Iris pigment epithelial cell (primary cell): ENCODE data around the gene PDZD2.
A peak's percentile ranks its signal among the peaks of the same experiment; 100 is the strongest.
"Not testable (repeated sequence)": the region's sequence is repeated elsewhere in the genome, so short reads cannot be mapped to it uniquely, and the experiment has no call there.

ENCODE experiments used
- DNase-seq: peaks from one replicate; pipeline ENCODE4 v3.0.0-alpha.2; 2011; ENCODE audit warnings: low read depth

Gene PDZD2

DNA sequence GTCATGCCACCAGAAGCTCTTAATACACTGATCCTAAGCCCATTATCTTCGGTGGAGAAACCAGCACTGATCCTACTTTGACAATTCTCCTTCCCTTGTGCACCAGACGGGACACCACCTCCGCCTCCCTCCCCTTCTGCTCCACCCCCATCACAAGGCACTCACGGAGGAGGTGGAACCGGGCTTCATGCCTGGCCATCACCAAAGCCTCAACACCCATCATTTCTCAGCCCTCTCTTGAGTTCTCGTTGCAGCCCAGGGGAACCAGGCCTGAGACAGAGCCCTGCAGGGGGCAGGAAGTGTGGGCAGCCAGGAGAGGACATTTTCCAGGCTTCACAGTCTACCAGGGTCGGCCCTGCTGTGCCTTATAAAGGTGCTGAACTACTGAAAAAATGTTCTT lies 374.7 kb downstream of the PDZD2 start:
- DNase-seq: no peak

GRCh38 chr5:32014096-32014745 lies 375.3 kb downstream of the PDZD2 start:
- no peak for DNase-seq

- DNase-seq: not testable (repeated sequence)
These were observed 376.3 kb downstream of the PDZD2 start for GRCh38 chr5:32015262-32015661.

DNA sequence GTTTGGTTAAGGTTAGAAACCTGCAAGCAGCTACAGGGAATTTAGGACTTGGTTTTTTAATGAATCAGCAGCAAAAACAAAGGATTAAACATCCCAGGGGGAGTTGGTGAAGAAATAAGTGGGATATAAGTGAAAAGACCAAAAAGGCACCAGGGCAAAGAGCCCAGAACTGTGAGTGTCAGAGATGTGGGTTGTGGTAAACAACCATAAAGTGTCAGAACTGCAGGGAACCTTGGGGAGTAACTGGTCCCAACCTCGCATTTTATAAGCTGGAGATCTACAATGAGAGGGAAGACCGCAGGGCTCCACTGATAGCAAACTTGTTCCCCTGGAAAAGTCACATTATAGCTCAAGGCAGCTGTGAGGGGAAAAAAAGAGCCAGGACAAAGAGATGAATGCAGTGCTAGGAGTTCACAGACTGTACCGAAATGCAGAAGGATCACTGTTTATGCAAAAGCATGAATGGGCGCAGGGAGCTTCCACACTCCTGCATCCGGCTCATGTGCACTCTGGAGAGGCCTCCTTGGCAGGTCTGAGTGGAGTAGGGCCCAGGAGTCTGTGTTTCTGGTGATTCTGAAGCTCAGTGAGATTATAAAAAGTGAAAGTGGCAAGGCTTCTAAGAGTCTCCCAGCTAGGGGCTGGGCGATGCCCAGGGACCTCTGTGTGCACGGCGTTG lies 378.9 kb downstream of the PDZD2 start:
- no peak for DNase-seq

GRCh38 chr5:32018476-32019436 lies 379.8 kb downstream of the PDZD2 start:
- DNase-seq: no peak

DNA sequence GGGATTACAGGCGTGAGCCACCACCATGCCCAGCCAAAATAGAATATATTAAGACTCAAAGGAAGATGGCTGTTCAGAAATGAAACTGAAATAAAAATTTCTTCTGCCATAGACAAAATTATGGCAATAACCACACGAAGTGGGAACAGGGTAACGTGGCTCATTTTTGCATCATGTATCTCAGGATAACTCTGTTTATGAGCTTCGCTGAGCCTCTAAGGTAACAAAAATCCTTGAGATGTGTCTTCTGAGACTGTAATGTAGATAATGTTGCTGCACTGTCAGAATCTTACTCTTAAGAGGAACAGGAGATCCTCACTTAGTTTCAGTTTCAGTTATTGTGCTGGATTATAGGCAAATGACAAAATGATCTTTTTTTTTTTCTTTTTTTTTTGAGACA lies 381.3 kb downstream of the PDZD2 start:
- DNase-seq: no peak

DNA sequence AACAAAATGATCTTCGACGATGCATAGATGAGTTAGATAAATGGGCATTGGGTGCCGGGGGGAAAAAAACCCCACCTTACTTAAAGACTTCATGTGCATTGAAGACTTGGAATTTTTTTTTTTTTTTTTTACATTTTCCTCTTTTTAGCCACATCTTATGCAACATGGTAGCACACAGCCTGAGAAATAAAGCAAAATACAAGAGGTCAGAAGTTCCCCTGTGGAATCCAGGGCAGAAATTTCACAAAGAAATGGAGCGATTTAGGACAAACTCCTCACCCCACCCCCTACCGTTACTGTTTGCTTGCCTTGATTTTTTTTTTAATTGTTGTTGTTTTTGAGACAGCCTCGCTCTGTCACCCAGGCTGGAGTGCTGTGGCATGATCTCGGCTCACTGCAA lies 382.0 kb downstream of the PDZD2 start:
- no peak for DNase-seq

DNA sequence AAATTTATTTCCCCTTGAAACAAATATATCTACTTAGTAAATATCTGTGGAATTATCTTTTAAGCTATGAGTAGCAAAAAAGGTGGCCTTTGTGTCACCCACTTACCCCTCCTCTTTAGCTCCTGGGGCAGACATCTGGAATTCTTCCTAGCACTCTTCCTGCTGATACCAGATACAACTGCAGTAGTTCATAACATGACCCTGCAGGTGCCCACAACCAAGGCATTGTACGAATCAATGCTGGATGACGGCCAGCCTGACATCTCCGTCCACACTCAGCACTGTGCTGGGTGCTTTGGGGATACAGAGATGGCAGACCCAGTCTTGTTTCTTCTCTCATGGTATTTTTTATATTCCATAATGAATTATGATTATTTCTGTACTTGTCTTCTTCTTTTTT lies 382.8 kb downstream of the PDZD2 start:
- DNase-seq: no peak

DNA sequence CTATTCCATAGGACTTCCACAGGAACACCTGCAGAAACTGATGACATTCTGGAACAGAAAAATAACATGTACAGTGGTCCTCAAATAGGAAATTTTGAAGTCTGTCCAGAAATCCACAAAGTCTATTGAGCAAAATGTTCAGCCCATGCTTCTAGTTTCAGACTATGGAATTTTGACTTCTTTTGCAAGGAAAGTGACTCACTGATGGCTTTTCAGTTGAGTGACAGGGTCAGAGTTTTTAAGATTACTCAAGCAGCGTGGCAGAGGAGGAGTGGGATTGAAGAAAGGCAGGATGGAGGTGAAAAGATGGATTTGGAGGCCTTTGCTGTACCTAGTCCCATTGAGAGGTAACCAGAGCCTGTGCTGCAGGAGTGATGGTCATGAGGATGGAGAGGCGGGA lies 383.7 kb downstream of the PDZD2 start:
- DNase-seq: no peak

DNA sequence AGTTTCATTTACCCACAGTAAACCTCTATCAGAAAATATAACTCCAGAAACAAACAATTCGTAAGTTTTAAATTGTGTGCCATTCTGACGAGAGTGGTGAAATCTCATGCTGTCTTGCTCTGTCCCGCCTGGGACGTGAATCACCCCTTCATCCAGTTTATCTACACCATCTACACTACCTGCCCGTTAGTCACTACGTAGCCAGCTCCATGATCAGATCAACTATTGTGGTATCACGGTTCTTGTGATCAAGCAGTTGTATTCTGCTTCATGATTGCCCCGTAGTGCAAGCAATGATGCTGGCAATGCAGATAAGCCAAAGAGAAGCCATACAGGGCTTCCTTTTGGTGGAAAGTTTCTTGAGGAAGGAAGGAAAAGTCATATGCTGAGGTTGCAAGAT lies 384.9 kb downstream of the PDZD2 start:
- DNase-seq: no peak

- no peak for DNase-seq
These were observed 385.8 kb downstream of the PDZD2 start for GRCh38 chr5:32024751-32025150.

DNA sequence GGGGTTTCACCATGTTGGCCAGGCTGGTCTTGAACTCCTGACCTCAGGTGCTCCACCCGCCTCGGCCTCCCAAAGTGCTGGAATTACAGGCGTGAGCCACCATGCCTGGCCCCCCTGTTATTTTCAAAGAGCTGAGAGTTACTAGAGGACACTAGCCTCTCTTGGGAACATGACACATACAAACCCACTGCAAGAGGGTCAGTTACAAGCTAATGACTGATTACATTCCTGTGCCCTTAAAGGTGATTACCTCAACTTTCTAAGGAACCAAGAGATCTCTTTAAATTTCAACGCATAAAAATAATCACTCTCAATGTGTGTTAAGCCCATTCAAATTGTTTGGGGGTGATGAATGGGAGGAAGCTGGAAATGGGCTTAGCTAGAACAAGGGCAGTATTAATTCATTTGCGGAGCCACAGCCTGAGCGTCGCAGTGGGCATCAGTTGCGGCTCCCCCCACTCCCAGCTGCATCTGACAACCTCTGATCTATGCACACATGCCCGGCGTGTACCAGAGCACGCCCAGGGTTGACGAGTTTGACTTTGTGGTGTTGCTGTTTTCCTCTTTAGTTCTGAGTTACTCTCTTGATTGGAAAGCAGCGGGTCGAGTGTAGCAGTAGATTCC lies 388.3 kb downstream of the PDZD2 start:
- no peak for DNase-seq

DNA sequence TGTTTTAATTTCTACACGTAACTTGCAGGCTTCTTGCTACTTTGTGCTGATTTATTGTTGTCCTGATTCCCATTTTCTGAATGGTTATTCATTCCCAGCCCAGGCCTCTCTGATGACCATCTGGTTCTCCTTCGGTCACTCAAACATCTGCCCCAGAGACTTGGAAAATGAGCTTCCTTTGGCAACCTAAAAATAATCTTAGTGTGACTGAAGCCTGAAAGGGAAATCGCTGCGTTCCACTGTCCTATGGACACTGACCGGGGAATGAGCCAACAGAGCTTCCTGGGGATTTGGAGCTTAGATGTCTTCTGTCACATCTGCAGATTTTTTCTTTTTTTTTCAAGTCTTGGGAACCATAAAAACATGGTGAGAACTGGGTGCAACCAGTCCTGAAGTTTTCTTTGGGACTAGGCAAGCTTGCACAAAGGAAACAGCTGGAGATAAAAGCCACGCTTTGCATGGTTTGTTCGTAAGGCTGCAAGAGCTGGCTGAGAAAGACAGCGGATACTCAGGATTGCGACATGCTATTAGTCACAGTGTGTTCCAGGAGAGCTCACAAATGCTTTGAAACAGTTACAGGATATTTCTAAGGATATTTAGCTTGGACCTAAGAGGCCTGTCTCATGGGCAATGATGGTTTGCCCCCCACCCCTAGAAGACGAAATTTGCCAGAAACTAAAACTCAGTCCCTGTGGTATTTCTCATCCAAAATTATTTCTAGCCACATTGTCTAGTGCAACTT lies 389.0 kb downstream of the PDZD2 start:
- peak; percentile 99 for DNase-seq

DNA sequence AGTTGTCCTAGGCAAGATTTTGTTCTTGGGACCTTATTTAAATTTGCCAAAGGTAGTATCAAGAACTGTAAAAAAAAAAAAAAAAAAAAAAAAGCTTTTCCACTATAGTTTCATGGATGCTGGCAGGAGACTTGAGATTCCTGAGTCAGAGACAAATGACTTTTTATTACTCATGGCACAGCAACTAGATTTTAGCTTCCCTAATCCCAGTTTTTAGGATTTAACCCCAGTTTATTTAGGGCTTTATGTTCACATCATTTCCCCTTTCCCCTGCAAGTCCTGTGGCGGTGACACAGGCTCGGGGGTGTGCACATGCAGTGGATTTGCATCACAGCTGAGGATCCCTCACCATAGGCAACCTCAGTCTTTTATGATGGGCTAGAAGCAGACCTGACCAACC lies 390.3 kb downstream of the PDZD2 start:
- no peak for DNase-seq

GRCh38 chr5:32029781-32030180 lies 390.9 kb downstream of the PDZD2 start:
- DNase-seq: no peak

- DNase-seq: no peak
These were observed 391.3 kb downstream of the PDZD2 start for GRCh38 chr5:32030222-32030621.

GRCh38 chr5:32030686-32031085 lies 391.8 kb downstream of the PDZD2 start:
- DNase-seq: no peak

GRCh38 chr5:32031089-32031488 lies 392.2 kb downstream of the PDZD2 start:
- peak; percentile 35 for DNase-seq

DNA sequence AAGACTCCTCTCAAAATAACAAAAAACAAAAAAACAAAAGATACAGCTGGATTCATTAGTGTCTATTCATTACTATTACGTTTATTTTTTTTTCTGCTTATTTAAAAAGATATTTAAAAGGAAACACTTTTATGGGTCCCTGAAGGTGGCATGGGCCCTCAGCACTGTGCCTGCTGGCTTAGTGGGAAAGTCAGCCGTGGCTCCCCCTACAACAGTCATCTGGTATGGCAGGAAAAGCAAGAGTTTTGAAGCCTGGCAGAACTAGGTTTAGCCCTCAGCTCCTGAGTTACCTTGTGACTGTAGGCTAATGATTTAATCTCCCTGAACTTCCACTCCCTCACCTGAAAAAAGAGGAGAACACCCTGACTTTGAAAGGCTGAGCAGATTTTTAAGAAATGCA lies 399.6 kb downstream of the PDZD2 start:
- no peak for DNase-seq

DNA sequence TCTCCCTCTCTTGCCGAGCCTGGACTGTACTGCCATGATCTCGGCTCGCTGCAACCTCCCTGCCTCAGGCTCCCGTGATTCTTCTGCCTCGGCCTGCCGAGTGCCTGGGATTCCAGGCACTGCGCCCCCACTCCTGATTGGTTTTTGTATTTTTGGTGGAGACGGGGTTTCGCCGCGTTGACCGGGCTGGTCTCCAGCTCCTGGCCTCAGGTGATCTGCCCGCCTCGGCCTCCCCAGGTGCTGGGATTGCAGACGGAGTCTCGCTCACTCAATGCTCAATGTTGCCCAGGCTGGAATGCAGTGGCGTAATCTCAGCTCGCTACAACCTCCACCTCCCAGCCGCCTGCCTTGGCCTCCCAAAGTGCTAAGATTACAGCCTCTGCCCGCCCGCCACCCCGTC lies 400.2 kb downstream of the PDZD2 start:
- not testable (repeated sequence) for DNase-seq

GRCh38 chr5:32039601-32040000 lies 400.7 kb downstream of the PDZD2 start:
- DNase-seq: not testable (repeated sequence)
